SU-DHL-6 (cell line): Measurements from ENCODE around the gene TMEM198.

Source experiments
- EZH2phosphoT487 ChIP-seq: fragments of 200-600 bp; sonication (generic), shearing (Covaris generic); conservative IDR thresholded peaks from 2 replicates; pipeline ENCODE4 v1.6.1; 2018; ENCODE audit warnings: mild to moderate bottlenecking, antibody characterized with exemption, low read length, moderate library complexity, mixed read lengths
- TF ChIP-seq, protein P1 (sequence below): fragments of 200-600 bp; sonication (generic); IDR thresholded peaks from one replicate; pipeline ENCODE4 v1.5.1; 2017; ENCODE audit warnings: antibody characterized with exemption, mild to moderate bottlenecking, low read length, moderate library complexity; ENCODE audit not compliant: insufficient read depth, poor library complexity, severe bottlenecking

DNA sequence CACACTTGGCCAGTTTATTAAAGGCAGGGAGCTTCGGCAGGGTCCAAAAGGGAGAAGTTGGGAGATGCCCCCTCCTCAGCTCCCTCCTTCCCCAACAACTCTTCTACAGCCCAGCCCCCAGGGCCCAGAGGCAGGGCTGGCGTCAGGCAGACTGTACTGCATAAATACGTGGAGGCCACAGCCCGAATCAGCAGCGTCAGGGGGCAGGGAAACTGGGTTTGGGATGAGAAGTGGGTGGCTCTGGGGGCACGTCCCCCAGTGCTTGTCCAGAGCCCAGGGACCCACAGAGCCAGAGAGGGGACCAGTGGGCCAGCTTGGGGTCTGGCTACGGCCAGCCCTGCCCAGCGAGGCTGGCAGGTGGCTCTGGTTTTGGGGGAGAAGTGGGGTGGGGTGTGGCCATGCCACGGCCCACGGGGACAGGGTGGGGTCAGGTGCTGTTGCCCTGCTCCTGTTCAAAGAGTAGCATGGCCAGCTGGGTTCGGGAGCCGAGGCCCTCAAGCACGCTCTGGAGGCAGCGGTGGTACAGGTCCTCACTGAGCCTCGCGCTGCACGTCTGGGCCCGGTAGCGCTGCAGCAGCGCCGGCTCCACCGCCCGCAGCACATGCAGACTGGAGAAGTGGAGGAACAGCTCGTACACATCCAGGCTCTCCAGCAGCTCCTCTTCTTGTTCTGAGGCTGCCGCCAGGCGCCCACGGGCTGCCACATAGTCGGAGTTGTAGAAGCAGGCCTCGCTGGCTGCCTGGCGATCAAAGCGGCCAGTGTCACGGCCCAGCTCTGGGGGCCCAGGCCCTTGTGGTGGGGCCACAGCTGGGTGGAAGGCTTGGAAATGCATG lies 4.7 kb upstream of the TMEM198 start:
- TF ChIP-seq, protein P1, sequence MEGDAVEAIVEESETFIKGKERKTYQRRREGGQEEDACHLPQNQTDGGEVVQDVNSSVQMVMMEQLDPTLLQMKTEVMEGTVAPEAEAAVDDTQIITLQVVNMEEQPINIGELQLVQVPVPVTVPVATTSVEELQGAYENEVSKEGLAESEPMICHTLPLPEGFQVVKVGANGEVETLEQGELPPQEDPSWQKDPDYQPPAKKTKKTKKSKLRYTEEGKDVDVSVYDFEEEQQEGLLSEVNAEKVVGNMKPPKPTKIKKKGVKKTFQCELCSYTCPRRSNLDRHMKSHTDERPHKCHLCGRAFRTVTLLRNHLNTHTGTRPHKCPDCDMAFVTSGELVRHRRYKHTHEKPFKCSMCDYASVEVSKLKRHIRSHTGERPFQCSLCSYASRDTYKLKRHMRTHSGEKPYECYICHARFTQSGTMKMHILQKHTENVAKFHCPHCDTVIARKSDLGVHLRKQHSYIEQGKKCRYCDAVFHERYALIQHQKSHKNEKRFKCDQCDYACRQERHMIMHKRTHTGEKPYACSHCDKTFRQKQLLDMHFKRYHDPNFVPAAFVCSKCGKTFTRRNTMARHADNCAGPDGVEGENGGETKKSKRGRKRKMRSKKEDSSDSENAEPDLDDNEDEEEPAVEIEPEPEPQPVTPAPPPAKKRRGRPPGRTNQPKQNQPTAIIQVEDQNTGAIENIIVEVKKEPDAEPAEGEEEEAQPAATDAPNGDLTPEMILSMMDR: no peak
- no peak for TF ChIP-seq EZH2phosphoT487
